Measurements from ENCODE around the gene SPATC1L.

SPATC1L gene

GRCh38 chr21:46222436-46223116 is 38.3 kb upstream of the SPATC1L start:
- TF ChIP-seq TSHZ2 (CRISPR knock-in tag; IDR thresholded peaks at IDR 0.05): no peak
- no peak for TF ChIP-seq POU6F1 (CRISPR knock-in tag; IDR thresholded peaks at IDR 0.05; ENCODE audit: borderline replicate concordance, low read depth)
- TF ChIP-seq CSDC2 (CRISPR knock-in tag; IDR thresholded peaks at IDR 0.05): no peak
- no peak for TF ChIP-seq GLIS3 (CRISPR knock-in tag; IDR thresholded peaks at IDR 0.05)
- TF ChIP-seq ZC3H10 (CRISPR knock-in tag; IDR thresholded peaks at IDR 0.05): no peak
- no peak for TF ChIP-seq BACH2 (CRISPR knock-in tag; IDR thresholded peaks at IDR 0.05; ENCODE audit: borderline replicate concordance)
- TF ChIP-seq ARNTL (CRISPR knock-in tag; IDR thresholded peaks at IDR 0.05; ENCODE audit: borderline replicate concordance, low read depth): no peak
- TF ChIP-seq CSRNP3 (CRISPR knock-in tag; IDR thresholded peaks at IDR 0.05): no peak
- no peak for TF ChIP-seq OSR1 (CRISPR knock-in tag; IDR thresholded peaks at IDR 0.05)
- TF ChIP-seq ESRRG (CRISPR knock-in tag; IDR thresholded peaks at IDR 0.05): no peak
- no peak for TF ChIP-seq RARB (CRISPR knock-in tag; IDR thresholded peaks at IDR 0.05)
- no peak for TF ChIP-seq ZNF70 (CRISPR knock-in tag; IDR thresholded peaks at IDR 0.05)
- TF ChIP-seq CREB5 (CRISPR knock-in tag; IDR thresholded peaks at IDR 0.05; ENCODE audit: low read depth): no peak
- no peak for TF ChIP-seq ZNF8 (CRISPR knock-in tag; IDR thresholded peaks at IDR 0.05)
- TF ChIP-seq ZNF565 (CRISPR knock-in tag; conservative IDR thresholded peaks at IDR 0.05; ENCODE audit: low read depth): no peak
- TF ChIP-seq TCF4 (CRISPR knock-in tag; IDR thresholded peaks at IDR 0.05; ENCODE audit: borderline replicate concordance): no peak
- no peak for TF ChIP-seq ZFP30 (CRISPR knock-in tag; IDR thresholded peaks at IDR 0.05)
- no peak for TF ChIP-seq PATZ1 (CRISPR knock-in tag; IDR thresholded peaks at IDR 0.05; ENCODE audit: borderline replicate concordance)

GRCh38 chr21:46221664-46222435 is 37.6 kb upstream of the SPATC1L start:
- no peak for ATAC-seq
- TF ChIP-seq ZNF565 (CRISPR knock-in tag; conservative IDR thresholded peaks at IDR 0.05; ENCODE audit: low read depth): no peak

More at GRCh38 chr21:46222436-46223116, 38.3 kb upstream of the SPATC1L start:
- ATAC-seq: no peak

GRCh38 chr21:46220847-46221246 is 36.6 kb upstream of the SPATC1L start:
- no peak for ATAC-seq
- no peak for TF ChIP-seq CSRNP3 (CRISPR knock-in tag; IDR thresholded peaks at IDR 0.05)
- TF ChIP-seq TSHZ2 (CRISPR knock-in tag; IDR thresholded peaks at IDR 0.05): no peak
- no peak for TF ChIP-seq PPARA (CRISPR knock-in tag; IDR thresholded peaks at IDR 0.05; ENCODE audit: borderline replicate concordance)
- no peak for TF ChIP-seq POU6F1 (CRISPR knock-in tag; IDR thresholded peaks at IDR 0.05; ENCODE audit: borderline replicate concordance, low read depth)
- no peak for TF ChIP-seq RARB (CRISPR knock-in tag; IDR thresholded peaks at IDR 0.05)
- TF ChIP-seq ARNTL (CRISPR knock-in tag; IDR thresholded peaks at IDR 0.05; ENCODE audit: borderline replicate concordance, low read depth): no peak
- TF ChIP-seq ZFP3 (CRISPR knock-in tag; IDR thresholded peaks at IDR 0.05): no peak
- TF ChIP-seq ZNF70 (CRISPR knock-in tag; IDR thresholded peaks at IDR 0.05): no peak
- TF ChIP-seq BACH2 (CRISPR knock-in tag; IDR thresholded peaks at IDR 0.05; ENCODE audit: borderline replicate concordance): no peak
